Activated CD4-positive, alpha-beta T cell treated with anti-CD3 and anti-CD28 coated beads for 4 hours (primary cell): ENCODE results near the gene ANKRD13C.
A peak's percentile ranks its signal among the peaks of the same experiment; 100 is the strongest.

Experiments
- DNase-seq, 2 donors: peaks; one replicate each; pipeline ENCODE4 v3.0.0-alpha.2; 2020

Gene ANKRD13C

DNA sequence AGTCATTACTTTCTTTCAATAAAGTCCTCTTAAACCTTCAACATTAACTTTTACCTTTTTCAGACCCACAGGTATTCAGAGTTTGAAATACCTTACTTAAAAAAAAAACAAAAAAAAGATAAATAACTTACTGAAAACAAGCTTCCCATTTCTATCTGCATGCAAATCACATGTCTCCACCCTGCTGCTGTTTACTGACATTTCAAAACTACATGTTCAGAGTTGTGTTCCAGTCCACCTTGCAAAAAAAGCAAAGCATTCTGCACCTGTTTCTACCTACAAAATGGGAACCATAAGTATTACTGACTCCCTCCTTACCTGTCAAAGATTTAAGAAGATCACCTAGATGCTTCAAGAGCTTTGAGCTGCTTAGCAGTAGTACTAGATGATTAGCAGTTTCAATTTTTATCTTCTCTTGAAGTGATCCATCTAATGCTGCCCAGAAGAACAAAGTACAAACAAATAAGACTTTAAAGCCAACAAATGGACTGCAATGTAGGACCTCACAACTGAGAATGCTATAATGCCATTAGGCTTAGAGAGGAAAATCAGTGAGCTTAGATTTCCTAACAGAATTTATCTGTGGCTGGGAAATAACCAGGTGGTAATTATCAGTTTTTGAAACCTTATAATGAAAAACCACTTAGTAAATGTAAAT is 61.2 kb downstream of the ANKRD13C start:
- DNase-seq: no peak

DNA sequence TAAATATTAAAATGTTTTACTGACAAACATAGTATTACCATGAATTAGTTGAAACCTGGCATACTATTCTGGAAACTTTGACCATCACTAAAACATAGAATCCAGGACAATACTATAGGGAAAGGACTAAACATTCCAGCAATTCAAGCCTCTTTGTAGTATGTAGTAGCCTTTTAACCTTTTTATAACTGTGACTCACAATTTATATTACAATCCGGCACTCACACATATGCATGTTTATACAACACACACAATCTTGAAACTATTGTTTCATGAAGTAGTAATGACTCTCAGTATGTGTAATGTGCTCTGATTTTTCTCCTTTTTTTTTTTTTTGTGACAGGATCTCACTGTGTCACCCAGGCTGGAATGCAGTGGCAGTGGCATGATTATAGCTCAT is 64.3 kb downstream of the ANKRD13C start:
- no peak for DNase-seq

DNA sequence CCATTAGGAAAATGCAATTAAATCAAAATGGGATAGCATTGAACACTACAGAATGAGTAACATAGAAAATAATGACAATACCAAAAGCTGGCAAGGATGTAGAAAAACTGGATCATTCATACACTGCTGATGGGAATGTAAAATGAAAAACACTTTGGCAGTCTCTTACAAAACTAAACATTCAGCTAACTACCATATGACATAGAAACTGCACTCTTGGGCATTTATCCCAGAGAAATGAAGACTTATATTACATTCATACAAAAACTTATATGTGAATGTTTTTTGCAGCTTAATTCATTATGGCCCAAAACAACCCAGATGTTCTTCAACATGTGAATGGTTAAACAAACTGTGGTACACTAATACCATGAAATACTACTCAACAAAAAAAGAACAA is 66.4 kb downstream of the ANKRD13C start:
- no peak for DNase-seq

DNA sequence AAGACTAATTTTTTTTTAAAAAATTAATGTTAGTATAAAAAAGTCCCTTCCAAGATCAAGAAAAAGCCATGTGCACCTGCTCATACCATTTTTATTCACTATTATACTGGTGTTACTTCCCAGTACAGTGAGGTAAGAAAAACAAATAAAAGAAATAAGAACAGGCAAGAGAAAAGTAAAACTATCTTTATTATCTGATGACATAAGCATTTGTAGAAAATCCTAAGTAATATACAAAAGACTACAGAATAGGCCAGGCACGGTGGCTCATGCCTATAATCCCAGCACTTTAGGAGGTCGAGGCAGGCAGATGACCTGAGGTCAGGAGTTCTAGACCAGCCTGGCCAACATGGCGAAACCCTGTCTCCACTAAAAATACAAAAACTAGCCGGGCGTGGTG is 68.1 kb downstream of the ANKRD13C start:
- DNase-seq: no peak

DNA sequence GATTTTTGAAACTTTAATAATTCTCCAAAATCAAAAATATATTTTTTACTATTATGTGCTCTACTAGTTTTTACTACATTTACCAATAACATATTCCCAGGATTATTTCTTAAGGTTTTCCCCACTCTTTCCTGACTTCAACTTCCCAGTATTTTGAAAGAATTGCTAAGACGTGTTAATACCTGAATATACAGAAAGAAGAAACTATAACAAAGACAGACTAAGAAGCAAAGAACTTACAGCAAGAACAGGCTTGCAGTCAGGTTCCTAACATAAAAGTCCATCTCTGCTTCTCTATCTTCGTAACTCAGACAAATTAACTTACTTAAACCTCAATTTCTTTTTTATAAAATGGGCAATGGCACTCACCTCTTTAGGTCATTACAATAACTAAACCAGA is 70.2 kb downstream of the ANKRD13C start:
- DNase-seq: no peak

DNA sequence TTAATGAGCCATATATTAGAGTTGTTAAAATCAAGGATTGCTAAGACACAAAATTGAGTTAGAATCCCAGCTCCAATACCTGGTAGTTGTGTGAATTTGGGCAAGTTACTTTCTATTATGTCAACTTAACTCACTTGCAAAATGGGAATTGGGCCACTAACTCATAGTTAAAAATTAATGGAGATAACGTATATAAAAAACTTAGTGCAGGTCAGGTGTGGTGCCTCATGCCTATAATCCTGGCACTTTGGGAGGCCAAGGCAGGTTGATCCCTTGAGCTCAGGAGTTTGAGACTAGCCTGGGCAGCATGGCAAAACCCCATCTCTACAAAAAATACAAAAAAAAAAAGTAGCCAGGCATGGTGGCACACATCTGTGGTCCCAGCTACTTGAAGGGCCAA is 75.8 kb downstream of the ANKRD13C start:
- DNase-seq: no peak

DNA sequence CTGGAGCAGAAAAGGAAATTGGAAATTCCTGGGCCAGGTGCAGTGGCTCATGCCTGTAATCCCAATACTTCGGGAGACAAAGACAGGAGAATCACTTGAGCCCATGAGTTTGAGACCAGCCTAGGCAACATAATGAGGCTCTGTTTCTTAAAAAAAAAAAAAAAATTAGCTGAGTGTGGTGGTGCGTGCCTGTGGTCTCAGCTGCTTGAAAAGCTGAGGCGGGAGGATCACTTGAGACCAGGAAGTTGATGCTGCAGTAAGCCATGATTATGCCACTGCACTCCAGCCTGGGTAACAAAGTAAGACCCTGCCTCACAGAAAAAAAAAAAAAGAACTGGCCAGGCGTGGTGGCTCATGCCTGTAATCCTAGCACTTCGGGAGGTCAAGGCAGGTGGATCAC is 76.6 kb downstream of the ANKRD13C start:
- DNase-seq: no peak

DNA sequence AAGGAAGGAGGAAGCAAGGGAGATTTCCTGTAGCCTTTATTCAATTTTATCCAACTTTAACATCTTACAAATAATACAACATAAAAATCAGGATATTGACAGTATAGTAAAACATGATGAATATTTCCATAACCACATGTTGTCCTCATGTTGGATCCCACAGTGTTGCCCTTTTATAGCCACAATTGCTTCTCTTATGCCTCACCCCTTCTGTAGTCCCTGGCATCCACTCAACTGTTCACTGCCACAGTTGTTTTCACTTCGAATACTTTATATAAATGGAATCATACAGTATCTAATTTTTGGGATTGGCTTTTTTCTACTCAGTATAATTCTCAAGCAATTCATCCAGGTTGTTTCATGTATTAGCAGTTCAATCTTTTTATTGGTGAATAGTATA is 88.6 kb downstream of the ANKRD13C start:
- DNase-seq: no peak

DNA sequence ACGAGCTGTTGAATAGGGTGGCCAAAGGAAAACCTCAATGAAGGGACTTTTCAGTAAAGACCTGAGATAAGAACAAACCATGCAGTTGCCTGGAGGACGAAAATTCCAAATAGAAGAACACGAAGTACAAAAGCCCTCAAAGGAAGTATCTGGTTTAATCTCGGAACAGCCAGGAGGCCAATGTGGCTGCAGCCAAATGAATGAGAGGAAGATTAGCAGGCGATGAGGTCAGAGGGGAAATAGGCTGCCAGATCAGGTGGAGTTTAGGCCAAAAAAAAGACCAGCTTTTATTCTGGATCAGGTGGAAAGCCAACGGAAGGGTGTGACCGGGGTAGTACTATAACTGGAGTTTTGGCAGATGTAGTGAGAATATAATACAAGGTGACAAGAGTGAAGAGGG is 89.7 kb downstream of the ANKRD13C start:
- no peak for DNase-seq

DNA sequence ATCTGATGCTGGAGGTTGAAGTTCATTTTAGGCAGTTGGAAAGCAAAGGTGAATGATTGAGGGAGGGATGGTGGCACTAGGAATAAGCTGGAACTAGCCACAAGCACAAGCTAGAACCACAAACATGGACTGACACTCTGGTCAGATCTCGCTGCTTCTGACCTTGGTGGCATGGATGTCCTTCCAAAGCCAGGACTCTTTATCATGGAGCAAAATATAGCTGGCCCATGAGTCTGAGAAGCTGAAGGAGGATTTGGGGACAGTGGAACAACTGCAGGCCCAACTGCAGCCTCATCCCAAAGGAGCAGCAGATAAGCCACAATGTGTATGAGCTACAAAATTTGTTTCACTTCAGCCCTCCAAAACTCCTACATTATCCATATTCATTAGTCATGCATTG is 97.9 kb downstream of the ANKRD13C start:
- no peak for DNase-seq

DNA sequence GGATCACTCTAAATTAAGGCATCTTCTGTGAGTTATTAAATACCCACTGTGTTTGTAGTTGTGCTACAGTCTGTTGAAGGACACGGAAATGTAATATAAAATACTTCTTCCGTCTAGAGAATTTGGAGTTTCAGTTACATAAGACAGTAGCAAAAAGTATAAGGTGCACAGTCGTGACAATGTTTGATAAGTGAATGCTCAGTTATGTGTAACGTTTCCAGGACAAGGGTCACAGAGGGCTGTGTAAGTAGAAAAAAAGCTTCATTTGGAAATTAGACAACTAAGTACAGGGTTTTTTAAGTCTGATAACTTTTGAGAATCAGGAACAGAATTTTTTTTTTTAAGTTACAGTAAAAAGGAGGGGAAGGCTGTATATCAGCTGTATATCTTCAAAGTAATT is 105.8 kb downstream of the ANKRD13C start:
- no peak for DNase-seq

DNA sequence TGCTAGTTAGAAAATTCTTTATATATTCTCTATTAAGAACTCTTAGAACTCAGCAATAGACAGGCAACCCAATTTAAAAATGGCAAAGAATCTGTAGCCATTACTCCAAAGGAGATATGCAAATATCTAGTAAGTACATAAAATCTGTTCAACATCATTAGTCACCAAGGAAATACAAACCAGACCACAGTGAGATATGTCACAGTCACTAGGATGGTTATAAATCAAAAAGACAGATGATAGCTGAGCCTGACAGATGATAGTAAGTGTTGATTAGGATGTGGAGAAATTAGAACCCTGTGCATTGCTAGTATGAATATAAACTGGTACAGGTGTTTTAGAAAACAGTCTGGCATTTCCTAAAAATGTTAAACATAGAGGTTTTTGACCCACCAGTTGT is 106.8 kb downstream of the ANKRD13C start:
- no peak for DNase-seq

DNA sequence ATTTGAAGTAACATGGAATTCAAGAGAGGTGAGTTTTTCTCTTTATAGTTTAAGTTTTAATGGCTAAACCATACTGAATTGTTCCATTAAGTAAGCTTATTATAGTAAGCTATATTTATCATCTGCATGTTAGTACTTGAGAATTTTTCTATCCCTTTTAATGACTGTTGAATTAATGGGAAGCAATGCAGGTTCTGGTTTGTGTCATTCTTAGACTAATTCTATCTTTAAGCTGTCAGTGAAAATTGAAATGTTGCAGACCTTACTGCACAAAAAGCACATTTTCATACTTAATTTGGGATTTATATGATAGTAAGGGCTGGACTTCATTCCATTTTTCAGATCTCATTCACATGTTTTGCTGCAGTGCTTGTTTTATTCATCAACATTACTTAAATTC is 107.4 kb downstream of the ANKRD13C start:
- DNase-seq: no peak

DNA sequence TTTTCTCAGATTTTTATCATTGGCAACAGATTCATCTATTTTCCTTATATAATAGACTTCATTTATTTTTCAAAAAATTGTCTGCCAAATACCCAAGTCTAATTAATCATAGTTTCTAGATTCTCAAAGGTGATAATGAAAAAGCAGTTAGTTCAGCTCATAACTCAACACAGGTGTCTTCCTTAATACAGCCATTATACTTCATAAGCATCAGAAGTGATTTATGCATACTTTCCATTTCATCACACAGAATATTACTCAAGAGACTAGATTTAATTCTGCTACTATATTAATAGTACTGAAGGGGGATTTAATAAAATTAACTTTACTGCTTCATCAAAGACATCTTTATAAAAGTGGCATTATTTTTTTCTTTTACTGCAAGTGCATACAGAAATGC is 114.6 kb downstream of the ANKRD13C start:
- no peak for DNase-seq

DNA sequence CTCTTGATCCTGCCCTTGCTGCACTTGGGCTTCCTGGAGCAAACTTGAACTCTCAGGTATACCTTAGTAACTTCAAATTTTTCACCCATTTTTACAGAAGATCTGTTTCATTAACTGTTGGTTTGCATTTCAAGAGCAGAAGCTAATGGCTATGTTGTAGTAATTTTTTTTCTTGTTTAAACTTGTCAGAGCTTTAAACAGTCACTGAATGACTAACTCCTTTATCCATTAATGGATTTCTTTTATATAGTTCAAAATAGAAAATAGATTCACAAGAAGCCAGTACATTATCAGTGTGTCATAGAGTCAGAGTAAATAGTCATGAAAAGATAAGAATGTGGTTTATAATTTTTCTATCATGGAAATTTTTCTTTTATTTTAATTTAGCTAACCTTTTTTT is 119.8 kb downstream of the ANKRD13C start:
- DNase-seq: no peak

DNA sequence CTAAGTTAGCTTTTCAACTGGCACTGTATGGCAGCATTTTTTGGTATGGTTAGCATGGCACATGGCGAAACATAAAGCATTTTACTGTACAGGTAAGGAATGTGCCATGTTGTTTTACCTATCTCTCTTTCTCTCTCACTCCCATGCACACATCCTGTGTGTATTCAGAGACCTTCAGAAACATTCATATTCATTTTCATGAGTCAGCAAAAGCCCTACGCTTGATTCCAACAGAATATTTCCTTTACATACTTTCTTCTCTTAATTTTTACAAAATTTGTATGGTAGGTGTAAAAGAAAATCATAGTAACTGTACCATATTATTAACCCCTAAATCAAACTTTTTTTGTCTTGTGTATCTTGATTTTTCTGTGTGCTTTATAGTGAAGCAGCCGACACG is 123.0 kb downstream of the ANKRD13C start:
- DNase-seq: no peak

DNA sequence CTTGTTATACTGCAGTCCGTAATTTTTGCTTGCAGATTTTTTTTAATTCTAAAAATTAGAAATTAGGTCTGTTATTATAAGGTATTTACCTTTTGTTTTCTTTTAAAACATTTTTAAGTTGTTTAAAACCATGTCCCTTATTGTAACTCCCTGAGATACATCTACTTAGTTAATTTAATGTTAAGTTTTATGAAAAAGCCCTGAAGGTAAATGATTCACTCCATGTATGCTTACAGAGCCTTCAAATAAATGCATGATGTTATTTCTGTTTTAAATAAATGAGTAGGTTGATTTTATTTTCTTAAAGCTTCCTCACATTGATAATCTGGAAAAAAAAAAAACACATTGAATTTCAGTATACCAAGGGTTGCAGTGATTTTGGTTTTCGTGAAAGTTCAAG is 125.9 kb downstream of the ANKRD13C start:
- no peak for DNase-seq

DNA sequence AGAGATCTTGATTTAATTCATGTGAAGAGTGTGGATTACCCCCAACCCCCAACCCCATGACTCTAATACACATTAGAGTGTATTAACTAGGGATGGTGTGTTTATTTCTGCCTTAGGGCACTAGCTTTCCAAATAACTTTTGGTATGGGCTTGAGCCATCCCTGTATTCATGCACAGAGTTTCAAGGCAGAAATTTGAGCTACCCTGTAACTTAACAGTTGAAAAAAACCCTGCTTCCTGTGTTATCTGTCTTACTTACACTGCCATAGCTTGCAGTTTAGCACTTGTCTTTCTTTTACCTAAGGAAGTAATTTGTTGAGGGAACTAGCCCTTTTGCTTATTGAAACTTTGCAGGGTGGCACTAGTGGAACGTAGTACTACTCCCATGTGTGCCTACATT is 127.1 kb downstream of the ANKRD13C start:
- no peak for DNase-seq

DNA sequence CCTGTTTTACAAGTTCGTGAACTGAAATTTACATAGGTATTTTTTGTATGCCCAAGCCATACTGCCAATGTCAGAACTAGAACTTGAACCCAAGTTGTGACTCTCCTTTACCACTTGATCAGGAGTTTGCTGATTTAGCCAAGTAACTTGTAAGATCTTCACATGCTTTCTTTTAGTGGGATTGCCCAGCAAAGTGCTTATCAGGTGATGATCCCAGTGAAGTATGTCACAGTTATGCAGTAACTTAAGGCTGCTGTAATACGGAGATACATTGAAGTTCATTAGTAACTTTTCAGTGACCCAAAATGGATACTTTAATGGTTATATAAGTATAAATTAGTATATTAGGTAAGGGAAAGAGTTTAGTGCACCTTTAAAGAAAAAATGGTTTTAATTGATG is 129.6 kb downstream of the ANKRD13C start:
- DNase-seq: no peak

DNA sequence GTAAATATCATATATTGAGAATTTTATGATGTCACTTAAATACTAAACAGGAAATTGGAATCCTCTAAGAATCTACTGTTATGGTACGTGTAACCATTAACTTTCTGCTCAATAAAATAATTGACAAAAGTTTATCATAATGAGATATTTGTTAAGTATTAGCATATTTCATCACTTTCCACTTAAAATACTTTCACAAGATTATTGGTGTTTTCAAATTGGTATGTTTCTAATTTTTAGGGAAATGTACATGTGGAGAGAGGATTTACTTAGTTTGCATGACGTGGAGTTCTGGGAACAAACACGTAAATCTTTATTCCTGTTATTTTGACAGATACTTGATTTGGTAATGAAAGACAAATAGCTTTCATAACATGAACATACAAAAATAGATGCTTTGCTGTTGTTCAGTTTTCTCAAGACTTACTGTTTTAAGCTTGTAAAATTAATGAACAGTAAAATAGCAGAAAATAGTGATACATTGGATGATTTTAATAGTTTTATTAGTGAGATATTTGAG is 131.7 kb downstream of the ANKRD13C start:
- no peak for DNase-seq

DNA sequence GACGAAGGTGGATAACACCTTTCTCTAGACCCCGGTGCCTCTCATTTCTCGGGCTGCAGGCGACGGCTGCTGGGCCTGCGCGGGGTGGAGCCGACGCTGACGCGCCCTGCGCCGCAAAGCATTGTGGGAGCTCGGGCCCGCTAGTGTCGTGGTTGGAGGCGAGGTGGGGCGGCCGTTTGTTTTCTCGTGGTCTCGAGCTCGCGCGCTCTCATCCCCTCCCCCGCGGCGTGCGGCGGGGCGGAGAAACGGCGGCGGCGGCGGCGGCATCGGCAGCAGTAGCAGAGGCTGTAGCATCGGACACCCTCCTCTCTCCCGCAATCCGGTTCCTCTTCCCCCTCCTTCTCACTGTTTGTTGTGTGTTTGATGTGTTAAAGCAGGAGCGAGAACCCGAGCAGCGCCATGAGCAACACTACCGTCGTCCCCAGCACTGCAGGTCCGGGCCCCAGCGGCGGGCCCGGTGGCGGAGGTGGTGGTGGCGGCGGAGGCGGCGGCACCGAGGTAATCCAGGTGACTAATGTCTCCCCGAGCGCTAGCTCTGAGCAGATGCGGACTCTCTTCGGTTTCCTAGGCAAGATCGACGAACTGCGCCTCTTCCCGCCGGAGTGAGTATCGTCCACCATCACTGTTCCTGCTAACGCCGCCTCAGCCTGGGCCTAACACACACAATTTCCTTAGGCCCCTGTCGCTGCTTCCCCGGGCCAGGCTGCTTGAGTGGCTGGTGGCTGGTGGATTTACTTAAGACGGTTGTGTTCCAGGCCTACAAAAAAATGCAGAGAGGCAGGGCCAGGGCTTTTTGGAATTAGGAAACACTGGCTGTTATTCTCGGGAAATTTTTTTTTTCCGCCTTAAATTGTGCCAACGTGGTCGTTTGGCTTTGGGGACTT is 133.0 kb downstream of the ANKRD13C start, which contains the start of gene SRSF11:
Gene SRSF11 (plus strand): TSS at position 143 of the 884 bp plus-strand sequence. CDS start 257 bp downstream, at position 400.
- DNase-seq: peak; percentile 96 to 98

DNA sequence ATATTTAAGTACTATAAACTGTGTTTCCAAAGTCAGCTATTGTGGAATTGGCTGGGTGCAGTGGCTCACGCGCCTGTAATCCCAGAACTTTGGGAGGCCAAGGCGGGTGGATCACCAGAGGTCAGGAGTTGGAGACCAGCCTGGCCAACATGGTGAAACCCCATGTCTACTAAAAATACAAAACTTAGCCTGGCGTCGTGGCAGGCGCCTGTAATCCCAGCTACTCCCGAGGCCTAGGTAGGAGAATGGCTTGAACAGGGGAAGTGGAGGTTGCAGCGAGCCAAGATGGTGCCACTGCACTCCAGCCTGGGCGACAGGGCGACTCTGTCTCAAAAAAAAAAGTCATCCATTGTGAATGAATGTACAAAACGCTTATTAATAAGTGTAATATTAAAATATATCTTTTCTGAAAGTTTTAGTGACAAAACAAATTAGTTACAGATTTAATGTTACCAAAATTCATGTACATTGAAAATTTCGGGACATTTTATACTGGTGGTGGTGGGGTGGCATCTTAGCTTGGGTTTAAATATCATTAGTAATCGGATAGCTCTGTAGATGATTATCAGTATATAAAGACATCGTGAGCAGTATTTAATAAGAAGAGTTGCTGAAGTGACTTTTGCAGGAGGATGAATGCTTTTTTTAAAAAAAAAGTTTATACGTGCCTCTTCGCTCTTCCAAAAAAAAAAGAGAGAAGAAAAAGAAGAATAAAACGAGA is 133.8 kb downstream of the ANKRD13C start:
- no peak for DNase-seq

DNA sequence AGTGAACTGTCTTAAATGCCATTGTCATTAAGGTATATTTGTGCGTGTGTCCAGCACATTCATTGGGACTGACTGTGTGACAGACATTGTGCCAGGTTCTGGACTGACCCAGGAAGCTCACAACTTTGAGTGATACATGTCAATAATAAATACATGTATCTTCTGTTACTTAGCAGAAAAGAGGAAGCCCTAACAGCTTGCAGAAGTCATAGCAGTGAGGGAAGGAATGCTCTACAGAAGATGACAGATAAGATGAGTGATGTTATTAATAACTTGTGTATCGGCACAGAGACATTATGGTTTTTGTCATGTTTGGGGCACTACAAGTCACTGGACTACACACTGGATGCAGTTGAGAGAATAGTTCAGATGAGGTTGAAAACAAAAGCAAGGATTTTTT is 134.5 kb downstream of the ANKRD13C start:
- DNase-seq: no peak

DNA sequence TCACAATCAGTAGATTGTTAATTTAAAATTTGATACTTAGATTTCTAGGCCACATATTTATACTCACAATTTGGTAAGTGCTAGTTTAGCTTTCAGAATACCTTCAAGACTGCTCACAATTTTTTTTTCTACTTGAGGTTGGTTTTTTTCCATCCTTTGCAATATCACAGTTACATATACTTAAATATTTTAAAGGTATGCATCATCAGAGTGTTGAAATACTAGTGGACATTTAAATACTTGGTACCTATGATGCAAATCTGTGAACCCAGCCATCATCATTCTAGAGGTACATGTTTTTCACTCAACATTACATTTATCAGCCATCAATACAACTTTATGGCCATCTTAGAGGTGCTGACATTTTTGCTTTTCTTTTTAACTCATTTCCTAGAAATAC is 143.0 kb downstream of the ANKRD13C start:
- no peak for DNase-seq
